Measurements from ENCODE around the gene LRP6. TPM values are rescaled to one million over a fixed set of nuclear protein-coding genes. Genes with fewer than 3 reads are reported as not detected.
"Not testable (repeated sequence)": the region's sequence is repeated elsewhere in the genome, so short reads cannot be mapped to it uniquely, and the experiment has no call there.

Gene LRP6
- total and polyA plus RNA-seq, 2 donors (not counting 1 experiment from before 2014, with no cell fraction given) = 21.0 to 39.3 TPM

GRCh38 chr12:12156116-12156515, 110.7 kb downstream of the LRP6 start:
- no peaks in the 10 kb centered on the region for H3K79me2 ChIP-seq (ENCODE audit: control insufficient read depth, insufficient read depth, low read length)
- H4K20me1 ChIP-seq (ENCODE audit: control insufficient read depth, extremely low read depth, insufficient read depth, low read length) = no peaks in the 10 kb centered on the region
- no peaks in the 10 kb centered on the region for H3K36me3 ChIP-seq (ENCODE audit: control insufficient read depth, insufficient read depth, low read length)
- H3K9ac ChIP-seq (ENCODE audit: insufficient read depth, low read length) = no peak overlapping the region
- no peaks in the 10 kb centered on the region for H3K9me3 ChIP-seq (ENCODE audit: control insufficient read depth, insufficient read depth, low read depth, low read length)
- peaks cover 2% of the 10 kb centered on the region for H3K4me1 ChIP-seq (ENCODE audit: control insufficient read depth, extremely low read depth, insufficient read depth, low read length)
- TF ChIP-seq CTCF (conservative IDR thresholded peaks at IDR 0.05 in 1 of 2, IDR thresholded peaks at IDR 0.05 in 1 of 2; ENCODE audit: low read depth in 1 of 2, low read length in 2 of 2) (no peak), EZH2 (IDR thresholded peaks at IDR 0.05; ENCODE audit: low read length, missing control alignments) (no peak)
- DNase-seq (ENCODE audit: low read depth in 2 of 2) = no peak
- no peak overlapping the region for H3K4me3 ChIP-seq (replicated peaks in 1 of 4; ENCODE audit: control extremely low read depth in 1 of 4, insufficient read depth in 1 of 4, low read depth in 3 of 4, low read length in 4 of 4)
- no peak overlapping the region for H2AFZ ChIP-seq (ENCODE audit: low read length)
- no peak overlapping the region for H3K27ac ChIP-seq (ENCODE audit: insufficient read depth, low read length)
- H3K4me2 ChIP-seq (ENCODE audit: extremely low read depth, insufficient read depth, low read length) = no peak overlapping the region
- no peaks in the 10 kb centered on the region for H3K27me3 ChIP-seq (ENCODE audit: control insufficient read depth, insufficient read depth, low read length)

- no peak for TF ChIP-seq CTCF (conservative IDR thresholded peaks at IDR 0.05 in 1 of 2, IDR thresholded peaks at IDR 0.05 in 1 of 2; ENCODE audit: low read depth in 1 of 2, low read length in 2 of 2)
- no peak for TF ChIP-seq EZH2 (IDR thresholded peaks at IDR 0.05; ENCODE audit: low read length, missing control alignments)
- Histone ChIP-seq H3K27ac (ENCODE audit: insufficient read depth, low read length) (no peak overlapping the region), H3K36me3 (ENCODE audit: control insufficient read depth, insufficient read depth, low read length) (peaks cover 1% of the 10 kb centered on the region), H3K4me3 (replicated peaks in 1 of 4; ENCODE audit: control extremely low read depth in 1 of 4, insufficient read depth in 1 of 4, low read depth in 3 of 4, low read length in 4 of 4) (no peak overlapping the region), H4K20me1 (ENCODE audit: control insufficient read depth, extremely low read depth, insufficient read depth, low read length) (no peaks in the 10 kb centered on the region), H3K9ac (ENCODE audit: insufficient read depth, low read length) (no peak overlapping the region), H3K4me2 (ENCODE audit: extremely low read depth, insufficient read depth, low read length) (no peak overlapping the region), H3K4me1 (ENCODE audit: control insufficient read depth, extremely low read depth, insufficient read depth, low read length) (no peaks in the 10 kb centered on the region), H3K79me2 (ENCODE audit: control insufficient read depth, insufficient read depth, low read length) (no peaks in the 10 kb centered on the region), H3K27me3 (ENCODE audit: control insufficient read depth, insufficient read depth, low read length) (no peaks in the 10 kb centered on the region), H2AFZ (ENCODE audit: low read length) (no peak overlapping the region), H3K9me3 (ENCODE audit: control insufficient read depth, insufficient read depth, low read depth, low read length) (no peaks in the 10 kb centered on the region)
- no peak for DNase-seq (ENCODE audit: low read depth in 2 of 2)
These were observed 113.2 kb downstream of the LRP6 start for GRCh38 chr12:12153596-12153995.

- no peak overlapping the region for H2AFZ ChIP-seq (ENCODE audit: low read length)
- H3K4me1 ChIP-seq (ENCODE audit: control insufficient read depth, extremely low read depth, insufficient read depth, low read length) = no peaks in the 10 kb centered on the region
- H4K20me1 ChIP-seq (ENCODE audit: control insufficient read depth, extremely low read depth, insufficient read depth, low read length) = no peaks in the 10 kb centered on the region
- peak in 1 of 2 donors; percentile 11 for DNase-seq (ENCODE audit: low read depth in 2 of 2)
- no peaks in the 10 kb centered on the region for H3K79me2 ChIP-seq (ENCODE audit: control insufficient read depth, insufficient read depth, low read length)
- H3K27me3 ChIP-seq (ENCODE audit: control insufficient read depth, insufficient read depth, low read length) = no peaks in the 10 kb centered on the region
- no peak overlapping the region for H3K4me2 ChIP-seq (ENCODE audit: extremely low read depth, insufficient read depth, low read length)
- TF ChIP-seq EZH2 (IDR thresholded peaks at IDR 0.05; ENCODE audit: low read length, missing control alignments) (no peak), CTCF (conservative IDR thresholded peaks at IDR 0.05 in 1 of 2, IDR thresholded peaks at IDR 0.05 in 1 of 2; ENCODE audit: low read depth in 1 of 2, low read length in 2 of 2) (no peak)
- H3K9me3 ChIP-seq (ENCODE audit: control insufficient read depth, insufficient read depth, low read depth, low read length) = no peaks in the 10 kb centered on the region
- no peak overlapping the region for H3K4me3 ChIP-seq (replicated peaks in 1 of 4; ENCODE audit: control extremely low read depth in 1 of 4, insufficient read depth in 1 of 4, low read depth in 3 of 4, low read length in 4 of 4)
- no peak overlapping the region for H3K9ac ChIP-seq (ENCODE audit: insufficient read depth, low read length)
- H3K27ac ChIP-seq (ENCODE audit: insufficient read depth, low read length) = no peak overlapping the region
- H3K36me3 ChIP-seq (ENCODE audit: control insufficient read depth, insufficient read depth, low read length) = peaks cover 1% of the 10 kb centered on the region
These were observed 119.7 kb downstream of the LRP6 start for GRCh38 chr12:12147111-12147510.

- not testable (repeated sequence) for H3K27me3 ChIP-seq (ENCODE audit: control insufficient read depth, insufficient read depth, low read length); H2AFZ ChIP-seq (ENCODE audit: low read length); DNase-seq (ENCODE audit: low read depth in 2 of 2); H3K27ac ChIP-seq (ENCODE audit: insufficient read depth, low read length); H3K79me2 ChIP-seq (ENCODE audit: control insufficient read depth, insufficient read depth, low read length); H3K9me3 ChIP-seq (ENCODE audit: control insufficient read depth, insufficient read depth, low read depth, low read length); H3K4me2 ChIP-seq (ENCODE audit: extremely low read depth, insufficient read depth, low read length); H3K4me1 ChIP-seq (ENCODE audit: control insufficient read depth, extremely low read depth, insufficient read depth, low read length); H3K9ac ChIP-seq (ENCODE audit: insufficient read depth, low read length); H4K20me1 ChIP-seq (ENCODE audit: control insufficient read depth, extremely low read depth, insufficient read depth, low read length); H3K4me3 ChIP-seq (replicated peaks in 1 of 4; ENCODE audit: control extremely low read depth in 1 of 4, insufficient read depth in 1 of 4, low read depth in 3 of 4, low read length in 4 of 4); H3K36me3 ChIP-seq (ENCODE audit: control insufficient read depth, insufficient read depth, low read length)
These were observed 122.3 kb downstream of the LRP6 start for GRCh38 chr12:12144531-12144930.
